Endothelial cell of umbilical vein (primary cell): ENCODE measurements around the gene GSTM4. TPM values are rescaled to one million over a fixed set of nuclear protein-coding genes. Genes with fewer than 3 reads are reported as not detected.

Experiments used
- BruUV-seq: library from RNA; stranded (reverse); fragments of 400-500 nt; replicated peaks from 2 replicates; lab custom pipeline; 2021; lab: Mats Ljungman, UMichigan
- CTCF ChIA-PET: fragments of 300-600, 350-600 bp; sonication (Branson Sonifier 250); formaldehyde crosslinking; loops from one replicate; lab custom pipeline; 2021; ENCODE audit warnings: antibody characterized with exemption, inconsistent platforms; lab: Charles Lee
- POLR2A ChIA-PET: fragments of 300-600, 350-600 bp; sonication (Branson Sonifier 250); formaldehyde crosslinking; loops from one replicate; lab custom pipeline; 2021; ENCODE audit warnings: antibody characterized with exemption, inconsistent platforms; lab: Charles Lee
- DNase-seq: peaks from one replicate; pipeline ENCODE4 v3.0.0-alpha.2; 2011; ENCODE audit warnings: low read depth, low spot score
- FAIRE-seq: peaks from 2 replicates; lab custom pipeline; 2011; peaks lifted over from hg19 to GRCh38; lab: Jason Lieb, UNC
- H2AFZ ChIP-seq: 2 replicates; pipeline ENCODE4 v1.6.0; 2012; ENCODE audit warnings: low read depth, low read length, control low read depth, inconsistent platforms
- H3K27ac ChIP-seq: 2 replicates; pipeline ENCODE4 v1.5.1; 2011; ENCODE audit warnings: low read depth, mild to moderate bottlenecking, control low read depth, low read length, moderate library complexity; ENCODE audit not compliant: insufficient read depth
- H3K27me3 ChIP-seq, 2 experiments: 2 replicates each; pipeline versions ENCODE4 v1.6.0 to v1.6.1; 2011; ENCODE audit warnings: low read length in 2 of 2, mixed read lengths in 1 of 2; ENCODE audit not compliant: control insufficient read depth in 2 of 2, insufficient read depth in 2 of 2
- H3K36me3 ChIP-seq, 2 experiments: 2 replicates in 1 of 2; 3 replicates in 1 of 2; pipeline ENCODE4 v1.5.1; 2011; ENCODE audit warnings: low read length in 2 of 2, mild to moderate bottlenecking in 1 of 2, moderate library complexity in 1 of 2; ENCODE audit not compliant: control insufficient read depth in 2 of 2, insufficient read depth in 2 of 2; ENCODE audit errors: extremely low read depth in 1 of 2
- H3K4me1 ChIP-seq: 3 replicates; pipeline ENCODE4 v1.5.1; 2011; ENCODE audit warnings: mild to moderate bottlenecking, low read length; ENCODE audit not compliant: control insufficient read depth, insufficient read depth; ENCODE audit errors: extremely low read depth
- H3K4me2 ChIP-seq: 2 replicates; pipeline ENCODE4 v1.6.1; 2011; ENCODE audit warnings: low read length, control low read depth, mixed read lengths; ENCODE audit not compliant: insufficient read depth
- H3K4me3 ChIP-seq, 3 experiments: fragments of 200-600 bp in 1 of 3; sonication (generic), shearing (Covaris generic) in 1 of 3; replicated peaks in 1 of 3; 2 replicates each; pipeline ENCODE4 v1.5.1; 2011 to 2016; ENCODE audit warnings: control low read depth in 3 of 3, low read length in 3 of 3, mild to moderate bottlenecking in 2 of 3, inconsistent platforms in 1 of 3, low read depth in 1 of 3, moderate library complexity in 1 of 3; ENCODE audit not compliant: insufficient read depth in 1 of 3
- H3K79me2 ChIP-seq: 2 replicates; pipeline ENCODE4 v1.6.0; 2012; ENCODE audit warnings: low read length, inconsistent platforms; ENCODE audit not compliant: control insufficient read depth, insufficient read depth
- H3K9ac ChIP-seq: replicated peaks from 2 replicates; pipeline ENCODE3; 2011; ENCODE audit warnings: low read length, control low read depth; ENCODE audit not compliant: insufficient read depth; ENCODE audit errors: extremely low read depth
- H3K9me1 ChIP-seq: replicated peaks from 3 replicates; pipeline ENCODE4 v1.6.0; 2011; ENCODE audit warnings: mild to moderate bottlenecking, low read length; ENCODE audit not compliant: control insufficient read depth, insufficient read depth; ENCODE audit errors: extremely low read depth
- H3K9me3 ChIP-seq: replicated peaks from 2 replicates; pipeline ENCODE4 v1.5.1; 2012; ENCODE audit warnings: low read length, inconsistent platforms; ENCODE audit not compliant: control insufficient read depth, insufficient read depth
- H4K20me1 ChIP-seq: replicated peaks from 2 replicates; pipeline ENCODE3; 2011; ENCODE audit warnings: mild to moderate bottlenecking, low read length; ENCODE audit not compliant: control insufficient read depth, insufficient read depth; ENCODE audit errors: extremely low read depth
- EZH2 ChIP-seq: IDR thresholded peaks from 2 replicates; pipeline ENCODE4 v1.6.1; 2012; ENCODE audit warnings: borderline replicate concordance, low read depth, mild to moderate bottlenecking, moderate library complexity, low read length, inconsistent platforms; ENCODE audit not compliant: severe bottlenecking
- FOS ChIP-seq: IDR thresholded peaks from 2 replicates; pipeline ENCODE4 v1.6.1; 2011; ENCODE audit warnings: mild to moderate bottlenecking, low read length, moderate library complexity, borderline replicate concordance; ENCODE audit not compliant: insufficient read depth
- GATA2 ChIP-seq: IDR thresholded peaks from 2 replicates; pipeline ENCODE4 v1.7.0; 2011; ENCODE audit warnings: low read depth, mild to moderate bottlenecking, moderate library complexity, mixed read lengths, low read length; ENCODE audit not compliant: insufficient read length, insufficient read depth
- JUN ChIP-seq: IDR thresholded peaks from 2 replicates; pipeline ENCODE4 v1.6.1; 2011; ENCODE audit warnings: borderline replicate concordance, low read depth; ENCODE audit not compliant: insufficient read length, insufficient read depth
- MYC ChIP-seq: IDR thresholded peaks from one replicate; pipeline ENCODE4 v1.6.1; 2011; ENCODE audit warnings: mild to moderate bottlenecking, low read depth, low read length
- POLR2A ChIP-seq: IDR thresholded peaks from 2 replicates; pipeline ENCODE4 v1.6.1; 2012; ENCODE audit warnings: low read depth, mild to moderate bottlenecking, control low read depth, low read length
- POLR2AphosphoS5 ChIP-seq: IDR thresholded peaks from 2 replicates; pipeline ENCODE4 v1.6.1; 2012; ENCODE audit warnings: low read depth, mild to moderate bottlenecking, control low read depth, low read length, moderate library complexity; ENCODE audit not compliant: insufficient read depth
- dilution Hi-C: fragments of 300-500 bp; cut with MboI; formaldehyde crosslinking; loops from one replicate; pipeline ENCODE4 v1.15.0; 2019; ENCODE audit warnings: low sequenced_read_pairs; ENCODE audit not compliant: extremely low pct_ligation_motif_present
- intact Hi-C: fragments of 100-400 bp; cut with micrococcal nuclease; formaldehyde crosslinking; loops from one replicate; pipeline ENCODE4 v1.10.0; 2022
- polyA plus RNA-seq, 4 experiments: library from polyadenylated mRNA; depleted of rRNA in 3 of 4; stranded (reverse) in 3 of 4; unstranded in 1 of 4; fragments of >200 nt; gene quantifications; 2 replicates each; pipeline versions ENCODE4 v1.2.1 to v1.2.3, GENCODE V29; 2011 to 2012; ENCODE audit warnings: missing spikeins in 1 of 4
- total RNA-seq: library from RNA; stranded (reverse); gene quantifications from 2 replicates; pipeline ENCODE4 v1.2.3, GENCODE V29; 2021
- TF ChIP-seq, protein P1 (sequence below), 2 donors: IDR thresholded peaks; 1 replicate in 1 of 2; 2 replicates in 1 of 2; pipeline ENCODE4 v1.5.1; 2011; ENCODE audit warnings: low read length in 2 of 2, mild to moderate bottlenecking in 2 of 2, moderate library complexity in 2 of 2, control low read depth in 1 of 2, inconsistent platforms in 1 of 2, low read depth in 1 of 2; ENCODE audit not compliant: insufficient read depth in 1 of 2; ENCODE audit errors: extremely low read depth in 1 of 2
- TF ChIP-seq, protein P2 (sequence below): IDR thresholded peaks from 2 replicates; pipeline ENCODE4 v1.6.1; 2011; ENCODE audit not compliant: insufficient read depth, insufficient read length

Gene GSTM4
- total and polyA plus RNA-seq, 2 donors (not counting 3 experiments of a cell fraction or from before 2014, with no cell fraction given): 9.5 to 11.6 TPM

DNA sequence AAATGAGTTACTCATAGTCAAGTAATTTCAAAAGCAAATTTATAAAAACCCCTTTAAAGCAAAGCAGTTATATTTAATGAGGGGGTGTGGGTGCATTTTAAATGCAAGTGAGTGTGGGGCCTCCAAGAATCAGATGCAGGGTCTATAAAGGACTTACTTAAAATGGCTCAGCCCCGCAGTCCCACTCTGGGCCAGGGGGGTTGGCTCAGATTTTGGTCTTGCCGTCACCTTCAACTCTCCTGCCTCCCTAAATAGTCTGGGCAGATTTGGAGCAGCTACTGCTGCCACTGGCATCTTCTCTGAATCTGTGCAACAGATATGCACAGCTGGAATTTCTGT, 20.1 kb upstream of the GSTM4 start:
- intact Hi-C loops (no loop called here), dilution Hi-C loops (no loop called here)
- BruUV-seq: no TSS peak
- TF ChIP-seq, protein P1, sequence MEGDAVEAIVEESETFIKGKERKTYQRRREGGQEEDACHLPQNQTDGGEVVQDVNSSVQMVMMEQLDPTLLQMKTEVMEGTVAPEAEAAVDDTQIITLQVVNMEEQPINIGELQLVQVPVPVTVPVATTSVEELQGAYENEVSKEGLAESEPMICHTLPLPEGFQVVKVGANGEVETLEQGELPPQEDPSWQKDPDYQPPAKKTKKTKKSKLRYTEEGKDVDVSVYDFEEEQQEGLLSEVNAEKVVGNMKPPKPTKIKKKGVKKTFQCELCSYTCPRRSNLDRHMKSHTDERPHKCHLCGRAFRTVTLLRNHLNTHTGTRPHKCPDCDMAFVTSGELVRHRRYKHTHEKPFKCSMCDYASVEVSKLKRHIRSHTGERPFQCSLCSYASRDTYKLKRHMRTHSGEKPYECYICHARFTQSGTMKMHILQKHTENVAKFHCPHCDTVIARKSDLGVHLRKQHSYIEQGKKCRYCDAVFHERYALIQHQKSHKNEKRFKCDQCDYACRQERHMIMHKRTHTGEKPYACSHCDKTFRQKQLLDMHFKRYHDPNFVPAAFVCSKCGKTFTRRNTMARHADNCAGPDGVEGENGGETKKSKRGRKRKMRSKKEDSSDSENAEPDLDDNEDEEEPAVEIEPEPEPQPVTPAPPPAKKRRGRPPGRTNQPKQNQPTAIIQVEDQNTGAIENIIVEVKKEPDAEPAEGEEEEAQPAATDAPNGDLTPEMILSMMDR (IDR thresholded peaks at IDR 0.05; ENCODE audit: extremely low read depth in 1 of 2, insufficient read depth in 1 of 2, low read depth in 1 of 2, low read length in 2 of 2): no peak
- TF ChIP-seq JUN (no peak), EZH2 (no peak), MYC (no peak), GATA2 (no peak), POLR2AphosphoS5 (no peak), FOS (no peak), POLR2A (no peak)
- TF ChIP-seq, protein P2, sequence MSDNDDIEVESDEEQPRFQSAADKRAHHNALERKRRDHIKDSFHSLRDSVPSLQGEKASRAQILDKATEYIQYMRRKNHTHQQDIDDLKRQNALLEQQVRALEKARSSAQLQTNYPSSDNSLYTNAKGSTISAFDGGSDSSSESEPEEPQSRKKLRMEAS: no peak
- H3K79me2 ChIP-seq: no peaks in the 10 kb centered on the region
- POLR2A ChIA-PET: no interaction called here
- H3K27ac ChIP-seq: no peak overlapping the region
- DNase-seq (no peak), FAIRE-seq (no peak)
- no peak overlapping the region for H3K4me3 ChIP-seq
- H3K27me3 ChIP-seq: no peaks in the 10 kb centered on the region
- H3K4me1 ChIP-seq: no peaks in the 10 kb centered on the region
- H3K9me1 ChIP-seq: no peaks in the 10 kb centered on the region
- no peak overlapping the region for H2AFZ ChIP-seq
- H4K20me1 ChIP-seq: no peaks in the 10 kb centered on the region
- peaks cover 6 to 12% of the 10 kb centered on the region in 2 experiments for H3K36me3 ChIP-seq
- no peaks in the 10 kb centered on the region for H3K9me3 ChIP-seq
- no peak overlapping the region for H3K9ac ChIP-seq
- CTCF ChIA-PET: interaction anchor here (0.8 to 15.2 kb wide), 8 partner anchors 14 to 349 kb away, joined by 3 to 565 read pairs (median 4); partner anchors contain the start of genes AHCYL1 and GSTM1
- H3K4me2 ChIP-seq: no peak overlapping the region
